Neuronal stem cell (in vitro differentiated cells): ENCODE measurements around the gene BRSK2.
A peak's percentile ranks its signal among the peaks of the same experiment; 100 is the strongest.

ENCODE experiments used
- DNase-seq: peaks from one replicate; pipeline ENCODE4 v3.0.0-alpha.2; 2013; ENCODE audit warnings: low spot score
- H2AFZ ChIP-seq: one replicate; pipeline ENCODE4 v1.6.1; 2013; ENCODE audit warnings: mild to moderate bottlenecking, low read length, inconsistent platforms
- H2AK5ac ChIP-seq: 2 replicates; pipeline ENCODE4 v1.6.1; 2013; ENCODE audit warnings: low read depth, mild to moderate bottlenecking, inconsistent platforms, low read length, moderate library complexity, mixed read lengths
- H2BK120ac ChIP-seq: 2 replicates; pipeline ENCODE4 v1.6.1; 2013; ENCODE audit warnings: low read depth, mild to moderate bottlenecking, inconsistent platforms, low read length, moderate library complexity, mixed read lengths
- H2BK12ac ChIP-seq: one replicate; pipeline ENCODE4 v1.6.1; 2013; ENCODE audit warnings: low read length, inconsistent platforms
- H2BK15ac ChIP-seq: 2 replicates; pipeline ENCODE4 v1.6.1; 2013; ENCODE audit warnings: mild to moderate bottlenecking, low read length, inconsistent platforms, mixed read lengths
- H2BK5ac ChIP-seq: one replicate; pipeline ENCODE4 v1.6.1; 2013; ENCODE audit warnings: inconsistent platforms, mild to moderate bottlenecking, low read length, moderate library complexity
- H3K14ac ChIP-seq: one replicate; pipeline ENCODE4 v1.6.1; 2013; ENCODE audit warnings: low read length, inconsistent platforms
- H3K18ac ChIP-seq: 2 replicates; pipeline ENCODE4 v1.6.1; 2013; ENCODE audit warnings: low read length, inconsistent platforms
- H3K23ac ChIP-seq: 2 replicates; pipeline ENCODE4 v1.6.1; 2013; ENCODE audit warnings: low read depth, mild to moderate bottlenecking, mixed read lengths, low read length, inconsistent platforms; ENCODE audit not compliant: poor library complexity
- H3K27ac ChIP-seq: replicated peaks from 3 replicates; pipeline ENCODE4 v1.5.1; 2013; ENCODE audit warnings: low read length, inconsistent platforms
- H3K27me3 ChIP-seq, 3 experiments: 2 replicates each; pipeline ENCODE4 v1.6.1; 2013; ENCODE audit warnings: low read length in 3 of 3, mild to moderate bottlenecking in 2 of 3, inconsistent platforms in 1 of 3, low read depth in 1 of 3, mixed read lengths in 1 of 3, moderate library complexity in 1 of 3; ENCODE audit not compliant: control insufficient read depth in 3 of 3, insufficient read depth in 3 of 3
- H3K36me3 ChIP-seq, 2 donors: replicated peaks in 1 of 2; 2 replicates each; pipeline ENCODE4 v1.6.1; 2013; ENCODE audit warnings: low read length in 2 of 2; ENCODE audit not compliant: control insufficient read depth in 2 of 2, insufficient read depth in 2 of 2
- H3K4ac ChIP-seq: 2 replicates; pipeline ENCODE4 v1.6.1; 2013; ENCODE audit warnings: inconsistent platforms, mild to moderate bottlenecking, low read length, moderate library complexity
- H3K4me1 ChIP-seq, 2 donors: 1 replicate in 1 of 2; 2 replicates in 1 of 2; pipeline ENCODE4 v1.6.1; 2013; ENCODE audit warnings: low read length in 2 of 2, low read depth in 1 of 2; ENCODE audit not compliant: control insufficient read depth in 2 of 2, insufficient read depth in 1 of 2
- H3K4me2 ChIP-seq: one replicate; pipeline ENCODE4 v1.6.1; 2013; ENCODE audit warnings: mild to moderate bottlenecking, low read length, inconsistent platforms; ENCODE audit not compliant: insufficient read depth, poor library complexity, severe bottlenecking
- H3K4me3 ChIP-seq, 2 donors: 2 replicates each; pipeline ENCODE4 v1.5.1; 2013; ENCODE audit warnings: low read length in 2 of 2, mild to moderate bottlenecking in 2 of 2, inconsistent platforms in 1 of 2, moderate library complexity in 1 of 2
- H3K79me1 ChIP-seq: one replicate; pipeline ENCODE4 v1.6.1; 2013; ENCODE audit warnings: low read depth, mild to moderate bottlenecking, inconsistent platforms, low read length, moderate library complexity
- H3K9ac ChIP-seq: one replicate; pipeline ENCODE4 v1.6.1; 2013; ENCODE audit warnings: mild to moderate bottlenecking, low read depth, low read length, inconsistent platforms; ENCODE audit not compliant: poor library complexity
- H3K9me3 ChIP-seq, 2 donors: replicated peaks in 1 of 2; 2 replicates each; pipeline versions ENCODE3 to v1.6.1; 2013; ENCODE audit warnings: low read length in 2 of 2, mild to moderate bottlenecking in 2 of 2, inconsistent platforms in 1 of 2, low read depth in 1 of 2, mixed read lengths in 1 of 2, moderate library complexity in 1 of 2; ENCODE audit not compliant: control insufficient read depth in 2 of 2, insufficient read depth in 1 of 2
- H4K8ac ChIP-seq: one replicate; pipeline ENCODE4 v1.6.1; 2013; ENCODE audit warnings: low read depth, mild to moderate bottlenecking, inconsistent platforms, low read length, moderate library complexity
- H4K91ac ChIP-seq: one replicate; pipeline ENCODE4 v1.6.1; 2013; ENCODE audit warnings: low read length, low read depth, mild to moderate bottlenecking, inconsistent platforms; ENCODE audit not compliant: poor library complexity
- WGBS, 2 donors: extraction: QIAGEN DNeasy Blood & Tissue Kit; methylation state at CpG; one replicate each; pipeline ENCODE4 v1.1.7; 2013; ENCODE audit warnings: missing lambda C conversion rate in 2 of 2, mixed read lengths in 1 of 2; ENCODE audit not compliant: insufficient read length in 2 of 2, insufficient replicate concordance in 1 of 2; ENCODE audit errors: extremely low coverage in 2 of 2; 5-methylcytosine and 5-hydroxymethylcytosine counted together

BRSK2 gene

DNA sequence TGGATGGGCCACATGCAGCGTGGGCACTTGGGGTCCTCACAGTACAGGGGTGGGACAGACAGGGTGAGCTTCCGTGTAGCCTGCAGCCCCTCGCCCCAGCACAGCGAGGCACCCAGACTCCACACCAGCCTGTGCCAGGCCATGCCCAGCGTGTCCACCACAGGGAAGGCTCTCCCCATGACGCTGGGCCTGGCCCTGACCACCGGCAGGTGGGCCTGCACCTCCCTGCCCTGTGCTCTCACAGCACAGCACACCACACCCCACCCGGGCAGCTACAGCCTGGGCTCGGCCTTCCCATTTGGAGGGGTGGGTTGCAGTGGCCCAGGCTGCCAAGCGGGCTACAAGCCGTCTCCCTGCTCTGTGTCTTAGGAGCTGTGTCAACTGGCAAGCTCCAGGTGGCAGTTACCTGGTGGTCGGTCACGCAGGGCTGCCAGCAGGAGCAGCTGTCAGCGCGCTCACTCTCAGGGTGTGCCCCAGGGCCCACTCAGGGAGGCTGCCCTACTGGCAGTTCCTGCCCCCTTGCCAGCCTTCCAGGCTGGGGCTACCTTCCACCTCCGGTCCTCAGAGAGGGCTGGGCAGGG, 92.2 kb downstream of the BRSK2 start:
- Histone ChIP-seq H3K23ac (peak overlapping the region; percentile 85), H3K27ac (no peak overlapping the region), H3K79me1 (peaks cover 18% of the 10 kb centered on the region), H3K18ac (peak overlapping the region; percentile 87), H2AK5ac (peak overlapping the region; percentile 94), H2BK120ac (no peak overlapping the region), H3K14ac (peak overlapping the region; percentile 71), H3K9ac (peak overlapping the region; percentile 83), H3K9me3 (no peaks in the 10 kb centered on the region), H2BK5ac (peak overlapping the region; percentile 82), H2BK15ac (no peak overlapping the region), H3K36me3 (peaks cover 10 to 16% of the 10 kb centered on the region in 2 donors), H4K8ac (no peak overlapping the region), H3K4me3 (no peak overlapping the region), H2BK12ac (peak overlapping the region; percentile 46), H2AFZ (no peak overlapping the region), H3K4ac (peak overlapping the region; percentile 76), H3K4me2 (no peak overlapping the region), H4K91ac (no peak overlapping the region), H3K27me3 (no peaks in the 10 kb centered on the region), H3K4me1 (peaks cover 4 to 15% of the 10 kb centered on the region in 2 donors)
- WGBS, 2 donors, result no CpG with 5 or more reads among the region's 16 CpGs
- DNase-seq, result no peak

DNA sequence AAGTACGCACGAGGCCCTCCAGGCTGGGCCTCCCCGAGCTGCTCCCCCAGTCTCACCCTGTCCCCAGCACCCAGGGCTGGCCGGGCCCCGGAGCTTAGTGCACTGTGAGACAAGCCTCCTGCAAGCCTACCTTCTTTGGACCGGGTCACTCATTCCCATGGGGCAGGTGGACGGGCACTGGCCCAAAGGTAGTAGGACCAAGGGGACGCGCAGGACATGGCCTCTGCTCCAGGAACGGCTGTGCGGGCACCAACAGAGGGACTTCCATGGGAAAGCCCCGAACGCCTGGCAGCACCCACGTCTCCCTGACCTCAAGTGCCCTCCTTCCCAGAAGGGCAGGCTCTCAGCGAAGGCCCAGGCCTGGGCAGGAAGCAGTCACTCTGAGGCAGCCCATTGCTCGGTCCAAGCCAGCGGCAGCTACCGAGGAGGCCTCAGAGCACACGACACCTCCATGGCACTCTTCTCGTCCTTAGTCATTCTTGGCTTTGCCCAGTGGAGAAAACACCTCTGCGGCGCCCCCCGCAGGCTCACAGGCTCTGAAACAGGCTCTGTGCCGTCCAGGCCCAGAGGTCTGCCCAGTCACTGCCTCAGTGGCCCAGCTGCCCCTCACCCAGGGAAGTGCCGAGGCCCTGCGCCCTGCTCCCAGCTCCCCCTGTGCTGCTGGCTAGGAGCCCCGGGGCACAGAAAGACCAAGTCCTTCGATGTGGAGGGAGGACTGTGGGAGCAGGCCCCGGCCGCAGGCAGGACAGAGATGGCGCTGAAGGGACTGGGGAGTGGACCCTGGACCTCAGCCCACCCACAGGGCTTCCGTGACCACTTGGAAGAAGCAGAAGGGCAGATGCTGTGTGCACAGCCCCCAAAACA, 93.1 kb downstream of the BRSK2 start:
- Histone ChIP-seq H3K9ac (peak overlapping the region; percentile 44), H4K8ac (peak overlapping the region; percentile 43), H3K4me1 (peaks cover 4 to 16% of the 10 kb centered on the region in 2 donors), H3K4ac (no peak overlapping the region), H2AFZ (no peak overlapping the region), H3K36me3 (peaks cover 7 to 10% of the 10 kb centered on the region in 2 donors), H3K23ac (peak overlapping the region; percentile 80), H2BK5ac (peak overlapping the region; percentile 3), H2BK120ac (no peak overlapping the region), H3K79me1 (peaks cover 24% of the 10 kb centered on the region), H3K4me3 (no peak overlapping the region), H3K4me2 (no peak overlapping the region), H2BK15ac (peak overlapping the region; percentile 33), H2BK12ac (peak overlapping the region; percentile 30), H4K91ac (no peak overlapping the region), H3K27me3 (no peaks in the 10 kb centered on the region), H3K9me3 (no peaks in the 10 kb centered on the region), H3K14ac (peak overlapping the region; percentile 71), H3K27ac (no peak overlapping the region), H2AK5ac (peak overlapping the region; percentile 68), H3K18ac (peak overlapping the region; percentile 83)
- no CpG with 5 or more reads among the region's 32 CpGs for WGBS, 2 donors
- no peak for DNase-seq

DNA sequence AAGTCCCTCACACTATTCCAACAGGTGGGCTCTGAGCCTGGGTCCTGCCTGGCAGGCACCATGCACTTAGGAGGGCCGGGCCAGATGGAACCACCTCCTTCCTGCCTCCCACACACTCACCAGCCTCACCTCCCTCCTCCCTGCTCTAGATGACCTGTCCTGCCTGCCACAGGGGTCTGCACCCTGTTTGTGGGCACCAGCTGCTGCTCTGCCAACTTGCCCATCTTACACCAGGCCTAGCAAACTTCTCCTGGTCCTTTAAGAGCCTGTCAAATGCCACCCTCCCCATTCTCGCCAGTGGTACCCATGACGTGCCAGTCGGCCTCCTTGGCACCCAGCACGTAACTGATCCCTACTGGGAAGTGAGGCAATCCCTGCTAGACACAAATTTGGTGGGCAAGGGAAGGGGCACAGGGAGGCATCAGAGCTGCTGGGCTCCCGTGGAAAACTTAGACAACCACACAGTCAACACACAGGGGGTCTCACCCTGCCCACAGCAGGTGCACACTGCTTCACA, 93.8 kb downstream of the BRSK2 start:
- no peak overlapping the region for H4K8ac ChIP-seq
- H4K91ac ChIP-seq, result no peak overlapping the region
- no peaks in the 10 kb centered on the region for H3K9me3 ChIP-seq
- H3K36me3 ChIP-seq, result peaks cover 7 to 9% of the 10 kb centered on the region in 2 donors
- DNase-seq, result no peak
- H2BK12ac ChIP-seq, result no peak overlapping the region
- H3K23ac ChIP-seq, result peak overlapping the region; percentile 80
- H3K18ac ChIP-seq, result peak overlapping the region; percentile 64
- H3K4me3 ChIP-seq, result no peak overlapping the region
- peak overlapping the region; percentile 91 for H3K14ac ChIP-seq
- peak overlapping the region; percentile 66 for H3K9ac ChIP-seq
- no peaks in the 10 kb centered on the region for H3K27me3 ChIP-seq
- WGBS, 2 donors, result no CpG with 5 or more reads among the region's 6 CpGs
- no peak overlapping the region for H2BK15ac ChIP-seq
- peak overlapping the region; percentile 68 for H2AK5ac ChIP-seq
- no peak overlapping the region for H2BK120ac ChIP-seq
- peaks cover 4 to 14% of the 10 kb centered on the region in 2 donors for H3K4me1 ChIP-seq
- H3K27ac ChIP-seq, result no peak overlapping the region
- H2BK5ac ChIP-seq, result peak overlapping the region; percentile 3
- no peak overlapping the region for H2AFZ ChIP-seq
- no peak overlapping the region for H3K4ac ChIP-seq
- peaks cover 24% of the 10 kb centered on the region for H3K79me1 ChIP-seq
- H3K4me2 ChIP-seq, result no peak overlapping the region
